Caco-2 (cell line): ENCODE results near the gene NBAS. TPM values are rescaled to one million over a fixed set of nuclear protein-coding genes. Genes with fewer than 3 reads are reported as not detected.
A peak's percentile ranks its signal among the peaks of the same experiment; 100 is the strongest.

ENCODE experiments used
- BruUV-seq: library from RNA; stranded (reverse); fragments of 400-500 nt; replicated peaks from 2 replicates; lab custom pipeline; 2021; lab: Mats Ljungman, UMichigan
- CTCF ChIA-PET: fragments of 300-600 bp; sonication (Branson Sonifier 250); formaldehyde crosslinking; loops from one replicate; lab custom pipeline; 2022; ENCODE audit warnings: antibody characterized with exemption; lab: Charles Lee
- POLR2A ChIA-PET: fragments of 300-600 bp; sonication (Branson Sonifier 250); formaldehyde crosslinking; loops from one replicate; lab custom pipeline; 2022; ENCODE audit warnings: antibody characterized with exemption; lab: Charles Lee
- DNase-seq, 2 experiments: peaks; one replicate each; pipeline versions ENCODE4 v3.0.0 to v3.0.0-alpha.2; 2020 to 2022
- H3K27me3 ChIP-seq: replicated peaks from 2 replicates; pipeline ENCODE4 v1.6.0; 2011; ENCODE audit warnings: low read length; ENCODE audit not compliant: control insufficient read depth, insufficient read depth
- H3K36me3 ChIP-seq: 2 replicates; pipeline ENCODE4 v1.5.1; 2011; ENCODE audit warnings: low read length; ENCODE audit not compliant: control insufficient read depth, insufficient read depth
- H3K4me1 ChIP-seq: fragments of 250-450 bp; sonication (Bioruptor Pico); 2 replicates; pipeline ENCODE4 v1.5.1; 2020; ENCODE audit warnings: mild to moderate bottlenecking
- H3K4me3 ChIP-seq: 2 replicates; pipeline ENCODE4 v1.5.1; 2011; ENCODE audit warnings: low read depth, mild to moderate bottlenecking, control low read depth, low read length
- H3K9me3 ChIP-seq: fragments of 250-450 bp; sonication (Bioruptor Pico); 2 replicates; pipeline ENCODE4 v1.5.1; 2020; ENCODE audit warnings: mild to moderate bottlenecking, moderate library complexity
- H3K27ac Mint-ChIP-seq: one replicate; pipeline ENCODE4 v1.8.0; 2022; ENCODE audit warnings: mixed read lengths; ENCODE audit not compliant: unreplicated experiment
- H3K27me3 Mint-ChIP-seq: one replicate; pipeline ENCODE4 v1.8.0; 2022; ENCODE audit warnings: mixed read lengths; ENCODE audit not compliant: insufficient read depth, unreplicated experiment
- H3K36me3 Mint-ChIP-seq: one replicate; pipeline ENCODE4 v1.8.0; 2022; ENCODE audit warnings: mild to moderate bottlenecking, mixed read lengths; ENCODE audit not compliant: insufficient read depth, unreplicated experiment
- H3K4me1 Mint-ChIP-seq: one replicate; pipeline ENCODE4 v1.8.0; 2022; ENCODE audit warnings: low read depth, mixed read lengths; ENCODE audit not compliant: unreplicated experiment
- H3K4me3 Mint-ChIP-seq: one replicate; pipeline ENCODE4 v1.8.0; 2022; ENCODE audit warnings: mild to moderate bottlenecking, moderate library complexity, mixed read lengths; ENCODE audit not compliant: unreplicated experiment
- H3K9me3 Mint-ChIP-seq: one replicate; pipeline ENCODE4 v1.8.0; 2022; ENCODE audit warnings: mixed read lengths; ENCODE audit not compliant: unreplicated experiment
- CTCF ChIP-seq, 2 experiments: fragments of 200-600 bp in 1 of 2; IDR thresholded peaks; 1 replicate in 1 of 2; 2 replicates in 1 of 2; pipeline versions ENCODE4 v1.5.1 to v1.8.0; 2011 to 2022; ENCODE audit warnings: antibody characterized with exemption in 1 of 2, control low read depth in 1 of 2, inconsistent platforms in 1 of 2, low read depth in 1 of 2, low read length in 1 of 2, mild to moderate bottlenecking in 1 of 2, moderate library complexity in 1 of 2; ENCODE audit not compliant: insufficient read depth in 1 of 2, severe bottlenecking in 1 of 2, unreplicated experiment in 1 of 2
- intact Hi-C: fragments of 100-400 bp; cut with micrococcal nuclease; formaldehyde crosslinking; loops from one replicate; pipeline ENCODE4 v1.10.0; 2022; ENCODE audit not compliant: unreplicated experiment
- total RNA-seq: library from RNA; stranded (reverse); gene quantifications from 2 replicates; pipeline ENCODE4 v1.2.3, GENCODE V29; 2022

NBAS gene
- total RNA-seq, 1 experiment from 2014 or later, result 31.1 TPM

GRCh38 chr2:15608392-15608761 is 47.2 kb upstream of the NBAS start:
- no peaks in the 10 kb centered on the region for H3K4me1 ChIP-seq
- Mint-ChIP-seq H3K27me3 (no peaks in the 10 kb centered on the region), H3K4me1 (peaks cover 2% of the 10 kb centered on the region), H3K36me3 (peaks cover 77% of the 10 kb centered on the region), H3K9me3 (no peaks in the 10 kb centered on the region), H3K4me3 (no peak overlapping the region), H3K27ac (no peak overlapping the region)
- H3K36me3 ChIP-seq, result peaks cover 10% of the 10 kb centered on the region
- no peaks in the 10 kb centered on the region for H3K27me3 ChIP-seq
- ChIA-PET POLR2A (no interaction called here), CTCF (no interaction called here)
- no peak for TF ChIP-seq CTCF (IDR thresholded peaks at IDR 0.05; ENCODE audit: insufficient read depth in 1 of 2, low read depth in 1 of 2, low read length in 1 of 2, severe bottlenecking in 1 of 2, unreplicated experiment in 1 of 2)
- DNase-seq, result no peak
- no peak overlapping the region for H3K4me3 ChIP-seq
- intact Hi-C loops, result no loop called here
- no peaks in the 10 kb centered on the region for H3K9me3 ChIP-seq
- no TSS peak for BruUV-seq

GRCh38 chr2:15607709-15608391 is 46.7 kb upstream of the NBAS start:
- no peaks in the 10 kb centered on the region for H3K9me3 Mint-ChIP-seq
- intact Hi-C loops, result no loop called here
- H3K27me3 ChIP-seq, result no peaks in the 10 kb centered on the region
- peaks cover 77% of the 10 kb centered on the region for H3K36me3 Mint-ChIP-seq
- TF ChIP-seq CTCF (IDR thresholded peaks at IDR 0.05; ENCODE audit: insufficient read depth in 1 of 2, low read depth in 1 of 2, low read length in 1 of 2, severe bottlenecking in 1 of 2, unreplicated experiment in 1 of 2), result no peak
- no peaks in the 10 kb centered on the region for H3K4me1 ChIP-seq
- no peaks in the 10 kb centered on the region for H3K9me3 ChIP-seq
- H3K4me1 Mint-ChIP-seq, result no peaks in the 10 kb centered on the region
- peaks cover 10% of the 10 kb centered on the region for H3K36me3 ChIP-seq
- H3K27ac Mint-ChIP-seq, result no peak overlapping the region
- DNase-seq, result no peak
- H3K4me3 Mint-ChIP-seq, result no peak overlapping the region
- POLR2A ChIA-PET, result no interaction called here
- H3K27me3 Mint-ChIP-seq, result no peaks in the 10 kb centered on the region
- CTCF ChIA-PET, result no interaction called here
- TSS peak; percentile 2 for BruUV-seq
- no peak overlapping the region for H3K4me3 ChIP-seq

GRCh38 chr2:15606481-15607441 is 45.6 kb upstream of the NBAS start:
- H3K27me3 Mint-ChIP-seq, result no peaks in the 10 kb centered on the region
- intact Hi-C loops, result no loop called here
- Histone ChIP-seq H3K9me3 (no peaks in the 10 kb centered on the region), H3K4me1 (no peaks in the 10 kb centered on the region), H3K36me3 (peaks cover 10% of the 10 kb centered on the region), H3K4me3 (no peak overlapping the region), H3K27me3 (no peaks in the 10 kb centered on the region)
- H3K4me3 Mint-ChIP-seq, result no peak overlapping the region
- POLR2A ChIA-PET, result interaction anchor here (0.6 kb wide), 1 partner anchor 176 kb away, joined by 4 read pairs; no protein-coding TSS in a partner anchor
- CTCF ChIA-PET, result no interaction called here
- H3K4me1 Mint-ChIP-seq, result no peaks in the 10 kb centered on the region
- DNase-seq, result no peak
- H3K27ac Mint-ChIP-seq, result no peak overlapping the region
- BruUV-seq, result no TSS peak
- TF ChIP-seq CTCF (IDR thresholded peaks at IDR 0.05; ENCODE audit: insufficient read depth in 1 of 2, low read depth in 1 of 2, low read length in 1 of 2, severe bottlenecking in 1 of 2, unreplicated experiment in 1 of 2), result no peak
- peaks cover 82% of the 10 kb centered on the region for H3K36me3 Mint-ChIP-seq
- no peaks in the 10 kb centered on the region for H3K9me3 Mint-ChIP-seq
